Testis (tissue), 2 donors: ENCODE data around the gene ARL17A.
"Not testable (repeated sequence)": the region's sequence is repeated elsewhere in the genome, so short reads cannot be mapped to it uniquely, and the experiment has no call there.

Source experiments
- CTCF ChIP-seq, 3 experiments: fragments of 450-650 bp in 2 of 3; fragments of 200-600 bp in 1 of 3; sonication (generic) in 1 of 3; IDR thresholded peaks; one replicate each; pipeline ENCODE4 v1.5.1; 2016 to 2019; ENCODE audit warnings: antibody characterized with exemption in 3 of 3, mild to moderate bottlenecking in 2 of 3, moderate library complexity in 1 of 3
- POLR2A ChIP-seq: fragments of 450-650 bp; IDR thresholded peaks from one replicate; pipeline ENCODE4 v1.6.1; 2017; ENCODE audit warnings: antibody characterized with exemption, mild to moderate bottlenecking, moderate library complexity

- TF ChIP-seq CTCF (IDR thresholded peaks at IDR 0.05); POLR2A: not testable (repeated sequence)
Measured at GRCh38 chr17:46603125-46603524, 23.6 kb upstream of the ARL17A start.
